Measurements from ENCODE around the gene PANK4. TPM values are rescaled to one million over a fixed set of nuclear protein-coding genes. Genes with fewer than 3 reads are reported as not detected.

Gene PANK4
- total RNA-seq, 4 donors from 2014 or later = 43.4 to 82.5 (median 70.5) TPM

- no peaks in the 10 kb centered on the region for H3K36me3 ChIP-seq
- peaks cover 0 to 7% of the 10 kb centered on the region in 2 donors for H3K27me3 ChIP-seq
- no peak overlapping the region for H3K27ac ChIP-seq
- no peak for DNase-seq
- no peak for TF ChIP-seq POLR2A (IDR thresholded peaks at IDR 0.05)
- TF ChIP-seq CTCF (IDR thresholded peaks at IDR 0.05) = no peak
- H3K4me1 ChIP-seq = peaks cover 0 to 43% (median 8%) of the 10 kb centered on the region in 4 donors
- no peak overlapping the region for H3K4me3 ChIP-seq
- H3K9me3 ChIP-seq = no peaks in the 10 kb centered on the region
Observed at GRCh38 chr1:2538872-2539271, 12.5 kb upstream of the PANK4 start.

- Histone ChIP-seq H3K36me3 (no peaks in the 10 kb centered on the region), H3K27me3 (peaks cover 0 to 7% of the 10 kb centered on the region in 2 donors), H3K4me3 (no peak overlapping the region), H3K4me1 (peaks cover 0 to 38% (median 8%) of the 10 kb centered on the region in 4 donors), H3K9me3 (no peaks in the 10 kb centered on the region), H3K27ac (no peak overlapping the region)
- TF ChIP-seq POLR2A (IDR thresholded peaks at IDR 0.05) = no peak
- no peak for TF ChIP-seq CTCF (IDR thresholded peaks at IDR 0.05)
- DNase-seq = no peak
Observed at GRCh38 chr1:2538376-2538775, 12.0 kb upstream of the PANK4 start.

- no peaks in the 10 kb centered on the region for H3K36me3 ChIP-seq
- no peaks in the 10 kb centered on the region for H3K9me3 ChIP-seq
- H3K27me3 ChIP-seq = peaks cover 0 to 7% of the 10 kb centered on the region in 2 donors
- no peak overlapping the region for H3K27ac ChIP-seq
- peaks cover 0 to 36% (median 8%) of the 10 kb centered on the region in 4 donors for H3K4me1 ChIP-seq
- no peak for DNase-seq
- no peak overlapping the region for H3K4me3 ChIP-seq
- no peak for TF ChIP-seq POLR2A (IDR thresholded peaks at IDR 0.05)
- TF ChIP-seq CTCF (IDR thresholded peaks at IDR 0.05) = no peak
Observed at GRCh38 chr1:2537784-2538115, 11.4 kb upstream of the PANK4 start.

GRCh38 chr1:2535981-2536380, 9.6 kb upstream of the PANK4 start:
- Histone ChIP-seq H3K36me3 (no peaks in the 10 kb centered on the region), H3K4me1 (peaks cover 0 to 23% (median 7%) of the 10 kb centered on the region in 4 donors), H3K4me3 (no peak overlapping the region), H3K9me3 (no peaks in the 10 kb centered on the region), H3K27ac (no peak overlapping the region), H3K27me3 (peaks cover 0 to 17% of the 10 kb centered on the region in 2 donors)
- DNase-seq = no peak
- TF ChIP-seq POLR2A (IDR thresholded peaks at IDR 0.05) = no peak
- TF ChIP-seq CTCF (IDR thresholded peaks at IDR 0.05) = no peak

GRCh38 chr1:2535455-2535854, 9.1 kb upstream of the PANK4 start:
- no peak for DNase-seq
- Histone ChIP-seq H3K36me3 (no peaks in the 10 kb centered on the region), H3K27ac (no peak overlapping the region)

More at GRCh38 chr1:2535455-2535854, 9.1 kb upstream of the PANK4 start:
- H3K27me3 ChIP-seq = peaks cover 0 to 17% of the 10 kb centered on the region in 2 donors
- peaks cover 0 to 23% (median 7%) of the 10 kb centered on the region in 4 donors for H3K4me1 ChIP-seq
- no peaks in the 10 kb centered on the region for H3K9me3 ChIP-seq
- no peak overlapping the region for H3K4me3 ChIP-seq
- TF ChIP-seq CTCF (IDR thresholded peaks at IDR 0.05) (no peak), POLR2A (IDR thresholded peaks at IDR 0.05) (no peak)

All from Peyer's patch (tissue), 4 donors.